Endodermal cell (in vitro differentiated cells): Measurements from ENCODE around the gene RAX2. TPM values are rescaled to one million over a fixed set of nuclear protein-coding genes. Genes with fewer than 3 reads are reported as not detected.
"Not testable (repeated sequence)": the region's sequence is repeated elsewhere in the genome, so short reads cannot be mapped to it uniquely, and the experiment has no call there.

Experiments used
- DNase-seq: peaks from one replicate; pipeline ENCODE4 v3.0.0-alpha.2; 2017
- H3K27ac ChIP-seq: 2 replicates; pipeline ENCODE4 v1.5.1; 2013; ENCODE audit warnings: mild to moderate bottlenecking, low read depth, low read length, moderate library complexity
- H3K27me3 ChIP-seq: 2 replicates; pipeline ENCODE4 v1.6.1; 2013; ENCODE audit warnings: mild to moderate bottlenecking, low read length, moderate library complexity; ENCODE audit not compliant: insufficient read depth, control insufficient read depth, poor library complexity, severe bottlenecking
- H3K36me3 ChIP-seq: 2 replicates; pipeline ENCODE4 v1.7.0; 2013; ENCODE audit warnings: mild to moderate bottlenecking, low read length, moderate library complexity; ENCODE audit not compliant: control insufficient read depth, insufficient read depth
- H3K4me1 ChIP-seq: one replicate; pipeline ENCODE4 v1.7.0; 2013; ENCODE audit warnings: low read length; ENCODE audit not compliant: control insufficient read depth, insufficient read depth
- H3K4me3 ChIP-seq: 2 replicates; pipeline ENCODE4 v1.5.1; 2013; ENCODE audit warnings: mild to moderate bottlenecking, low read length, moderate library complexity
- H3K9ac ChIP-seq: 2 replicates; pipeline ENCODE4 v1.6.1; 2013; ENCODE audit warnings: mild to moderate bottlenecking, low read length, moderate library complexity; ENCODE audit not compliant: poor library complexity, severe bottlenecking; ENCODE audit errors: extremely low read depth
- H3K9me3 ChIP-seq: 2 replicates; pipeline ENCODE4 v1.6.1; 2013; ENCODE audit warnings: mild to moderate bottlenecking, low read length, moderate library complexity; ENCODE audit not compliant: control insufficient read depth
- H3K27ac Mint-ChIP-seq: 2 replicates; pipeline ENCODE4 v1.8.0; 2020; ENCODE audit warnings: mixed read lengths
- H3K27me3 Mint-ChIP-seq: 2 replicates; pipeline ENCODE4 v1.8.0; 2021; ENCODE audit warnings: mild to moderate bottlenecking, mixed read lengths; ENCODE audit not compliant: insufficient read depth
- H3K36me3 Mint-ChIP-seq: 2 replicates; pipeline ENCODE4 v1.8.0; 2020; ENCODE audit warnings: low read depth, mixed read lengths
- H3K4me1 Mint-ChIP-seq: 2 replicates; pipeline ENCODE4 v1.8.0; 2020; ENCODE audit warnings: mixed read lengths
- H3K4me3 Mint-ChIP-seq: 2 replicates; pipeline ENCODE4 v1.8.0; 2020; ENCODE audit warnings: mild to moderate bottlenecking, moderate library complexity, mixed read lengths
- H3K9me3 Mint-ChIP-seq: 2 replicates; pipeline ENCODE4 v1.8.0; 2020; ENCODE audit warnings: mild to moderate bottlenecking, mixed read lengths
- CTCF ChIP-seq: fragments of 200-600 bp; sonication (generic); conservative IDR thresholded peaks from 2 replicates; pipeline ENCODE4 v1.5.0; 2021; ENCODE audit warnings: antibody characterized with exemption, mild to moderate bottlenecking
- WGBS, 2 experiments: methylation state at CpG; one replicate each; pipeline versions ENCODE4 v1.1.5 to v1.1.7; 2013; ENCODE audit warnings: missing lambda C conversion rate in 2 of 2, mixed read lengths in 1 of 2; ENCODE audit not compliant: insufficient coverage in 1 of 2, insufficient read length in 1 of 2; 5-methylcytosine and 5-hydroxymethylcytosine counted together
- total RNA-seq, 2 donors: library from RNA; stranded (reverse); fragmentation: NEBNext Ultra II Directional in 1 of 2; extraction: Animal tissue kit (Norgen Biotek cat#: 25700) in 1 of 2; gene quantifications; 2 replicates in 1 of 2; 3 replicates in 1 of 2; pipeline ENCODE4 v1.2.1, GENCODE V29; 2021

Gene RAX2
- total RNA-seq, 2 donors from 2014 or later, result not detected

- Mint-ChIP-seq H3K36me3 (peaks cover 15% of the 10 kb centered on the region), H3K4me1 (no peaks in the 10 kb centered on the region), H3K27ac (peak overlapping the region; percentile 91), H3K9me3 (no peaks in the 10 kb centered on the region), H3K4me3 (peak overlapping the region; percentile 93), H3K27me3 (no peaks in the 10 kb centered on the region)
- no peaks in the 10 kb centered on the region for H3K4me1 ChIP-seq
- WGBS, 2 experiments, result 50 to 55% methylated on average over 4 to 7 of the region's 7 CpGs
- DNase-seq, result no peak
- no peaks in the 10 kb centered on the region for H3K27me3 ChIP-seq
- peaks cover 5% of the 10 kb centered on the region for H3K36me3 ChIP-seq
- H3K9me3 ChIP-seq, result no peaks in the 10 kb centered on the region
- H3K9ac ChIP-seq, result peak overlapping the region; percentile 84
- no peak for TF ChIP-seq CTCF
- H3K27ac ChIP-seq, result no peak overlapping the region
- peak overlapping the region; percentile 94 for H3K4me3 ChIP-seq
These were observed 11.1 kb downstream of the RAX2 start for GRCh38 chr19:3760871-3761361.

- peaks cover 21% of the 10 kb centered on the region for H3K36me3 Mint-ChIP-seq
These were observed 12.4 kb downstream of the RAX2 start for GRCh38 chr19:3759482-3760254.

GRCh38 chr19:3758297-3758696 is 13.7 kb downstream of the RAX2 start:
- not testable (repeated sequence) for H3K4me3 Mint-ChIP-seq, H3K9me3 Mint-ChIP-seq
- WGBS, 2 experiments, result 91 to 97% methylated on average over 11 to 13 of the region's 13 CpGs

More at GRCh38 chr19:3759482-3760254, 12.4 kb downstream of the RAX2 start:
- 94 to 96% methylated on average over 5 to 19 of the region's 19 CpGs for WGBS, 2 experiments
- Histone ChIP-seq H3K4me1 (no peaks in the 10 kb centered on the region), H3K9ac (no peak overlapping the region), H3K27ac (no peak overlapping the region), H3K36me3 (peaks cover 5% of the 10 kb centered on the region), H3K4me3 (no peak overlapping the region), H3K9me3 (no peaks in the 10 kb centered on the region), H3K27me3 (no peaks in the 10 kb centered on the region)
- Mint-ChIP-seq H3K27ac (no peak overlapping the region), H3K9me3 (no peaks in the 10 kb centered on the region), H3K27me3 (no peaks in the 10 kb centered on the region), H3K4me3 (peak overlapping the region; percentile 93), H3K4me1 (no peaks in the 10 kb centered on the region)
- TF ChIP-seq CTCF, result no peak
- no peak for DNase-seq

GRCh38 chr19:3757705-3758104 is 14.3 kb downstream of the RAX2 start:
- peaks cover 23% of the 10 kb centered on the region for H3K36me3 Mint-ChIP-seq
- not testable (repeated sequence) for H3K9ac ChIP-seq, H3K36me3 ChIP-seq, H3K4me1 ChIP-seq, H3K4me3 Mint-ChIP-seq, H3K27ac ChIP-seq, H3K27ac Mint-ChIP-seq, H3K9me3 Mint-ChIP-seq, H3K4me3 ChIP-seq, H3K27me3 ChIP-seq, H3K27me3 Mint-ChIP-seq, H3K9me3 ChIP-seq, DNase-seq, H3K4me1 Mint-ChIP-seq
- 95 to 97% methylated on average over 4 to 7 of the region's 7 CpGs for WGBS, 2 experiments

More at GRCh38 chr19:3758297-3758696, 13.7 kb downstream of the RAX2 start:
- H3K27ac Mint-ChIP-seq, H3K36me3 ChIP-seq, H3K27me3 Mint-ChIP-seq, H3K9ac ChIP-seq, DNase-seq, H3K27me3 ChIP-seq, H3K4me3 ChIP-seq, H3K9me3 ChIP-seq, H3K4me1 Mint-ChIP-seq, H3K4me1 ChIP-seq, H3K27ac ChIP-seq: not testable (repeated sequence)
- peaks cover 23% of the 10 kb centered on the region for H3K36me3 Mint-ChIP-seq
